Ovary (tissue), 3 donors: ENCODE data around the gene ATP11C.

Experiments used
- CTCF ChIP-seq, 3 donors: fragments of 450-650 bp in 2 of 3; fragments of 200-600 bp in 1 of 3; IDR thresholded peaks; one replicate each; pipeline versions ENCODE4 v1.5.1 to v1.8.0; 2016 to 2022; ENCODE audit warnings: antibody characterized with exemption in 3 of 3, mild to moderate bottlenecking in 1 of 3
- POLR2A ChIP-seq: fragments of 450-650 bp; IDR thresholded peaks from one replicate; pipeline ENCODE4 v1.6.1; 2017; ENCODE audit warnings: antibody characterized with exemption, mild to moderate bottlenecking, moderate library complexity
- donor health status: DM: no; HTN: no; CAD: no.

GRCh38 chrX:139691843-139692505 lies 240.9 kb downstream of the ATP11C start:
- TF ChIP-seq CTCF (IDR thresholded peaks at IDR 0.05) (no peak), POLR2A (no peak)
